GM12878 (cell line): ENCODE results near the gene PDGFA.

Experiments
- CBFB ChIP-seq: IDR thresholded peaks from 2 replicates; pipeline ENCODE4 v1.6.1; 2016; ENCODE audit warnings: antibody characterized with exemption, low read depth
- EP300 ChIP-seq, 2 experiments: fragments of 150-350 bp in 1 of 2; IDR thresholded peaks; 2 replicates each; pipeline ENCODE4 v1.6.1; 2011 to 2012; ENCODE audit warnings: low read depth in 2 of 2, low read length in 2 of 2, borderline replicate concordance in 1 of 2, improper control_type of control experiment in 1 of 2, inconsistent platforms in 1 of 2; ENCODE audit not compliant: control insufficient read depth in 1 of 2
- EZH2 ChIP-seq: IDR thresholded peaks from 2 replicates; pipeline ENCODE4 v1.6.1; 2012; ENCODE audit warnings: low read depth, mild to moderate bottlenecking, control low read depth, inconsistent platforms, low read length, borderline replicate concordance; ENCODE audit not compliant: control insufficient read depth
- FOS ChIP-seq: IDR thresholded peaks from 3 replicates; pipeline ENCODE4 v1.6.1; 2011; ENCODE audit warnings: borderline replicate concordance; ENCODE audit not compliant: insufficient read length; ENCODE audit errors: extremely low read depth
- HDGF ChIP-seq: fragments of 450-650 bp; IDR thresholded peaks from 2 replicates; pipeline ENCODE4 v1.6.1; 2016; ENCODE audit warnings: antibody characterized with exemption
- MXI1 ChIP-seq: fragments of 150-350 bp; IDR thresholded peaks from 2 replicates; pipeline ENCODE4 v1.6.1; 2011; ENCODE audit warnings: low read depth, mild to moderate bottlenecking, inconsistent platforms, low read length, improper control_type of control experiment
- NR2C2 ChIP-seq: IDR thresholded peaks from 2 replicates; pipeline ENCODE4 v1.6.1; 2011; ENCODE audit warnings: borderline replicate concordance, low read depth; ENCODE audit not compliant: control insufficient read depth, insufficient read length
- POLR2A ChIP-seq: IDR thresholded peaks from 2 replicates; pipeline ENCODE4 v1.6.1; 2011; ENCODE audit warnings: low read depth, mild to moderate bottlenecking, low read length
- RB1 ChIP-seq: fragments of 450-650 bp; formaldehyde crosslinking; IDR thresholded peaks from 2 replicates; pipeline ENCODE4 v1.6.1; 2017; ENCODE audit warnings: mild to moderate bottlenecking, borderline replicate concordance
- SIX5 ChIP-seq: IDR thresholded peaks from 2 replicates; pipeline ENCODE4 v1.6.1; 2011; ENCODE audit warnings: mild to moderate bottlenecking, low read depth, low read length, moderate library complexity; ENCODE audit not compliant: severe bottlenecking
- TAF1 ChIP-seq: IDR thresholded peaks from 2 replicates; pipeline ENCODE4 v1.6.1; 2011; ENCODE audit warnings: mild to moderate bottlenecking, low read depth, low read length, borderline replicate concordance
- TF ChIP-seq, protein P1 (sequence below), 3 experiments: IDR thresholded peaks in 2 of 3; conservative IDR thresholded peaks in 1 of 3; 2 replicates each; pipeline ENCODE4 v1.5.1; 2011; ENCODE audit warnings: low read depth in 3 of 3, low read length in 3 of 3, mild to moderate bottlenecking in 3 of 3, control low read depth in 2 of 3, moderate library complexity in 2 of 3, inconsistent platforms in 1 of 3, mixed read lengths in 1 of 3; ENCODE audit not compliant: control insufficient read depth in 2 of 3, insufficient read depth in 1 of 3; ENCODE audit errors: extremely low read depth in 1 of 3

DNA sequence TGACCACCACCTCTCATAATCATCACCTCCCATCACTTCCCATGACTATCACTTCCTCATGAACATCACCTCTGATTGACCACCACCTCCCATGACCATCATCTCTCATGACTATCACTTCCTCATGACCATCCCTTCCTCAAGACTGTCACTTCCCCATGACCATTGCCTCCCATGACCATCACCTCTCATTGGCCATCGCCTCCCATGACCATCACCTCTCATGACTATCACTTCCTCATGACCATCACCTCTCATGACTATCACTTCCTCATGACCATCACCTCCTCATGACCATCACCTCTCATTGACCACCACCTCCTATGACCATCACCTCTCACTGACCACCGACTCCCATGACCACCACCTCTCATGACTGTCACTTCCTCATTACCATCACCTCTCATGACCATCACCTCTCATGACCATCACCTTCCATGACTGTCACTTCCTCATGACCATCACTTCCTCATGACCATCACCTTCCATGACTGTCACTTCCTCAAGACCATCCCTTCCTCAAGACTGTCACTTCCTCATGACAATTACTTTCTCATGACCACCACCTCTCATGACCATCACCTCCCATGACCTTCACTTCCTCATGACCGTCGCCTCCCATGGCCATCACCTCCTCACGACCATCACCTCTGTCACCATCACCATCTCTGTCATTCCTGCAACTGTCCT lies 51.6 kb downstream of the PDGFA start:
- TF ChIP-seq TAF1 (no peak), MXI1 (no peak), SIX5 (no peak), HDGF (no peak), EP300 (IDR thresholded peaks at IDR 0.05; ENCODE audit: borderline replicate concordance in 1 of 2, control insufficient read depth in 1 of 2, low read depth in 2 of 2, low read length in 2 of 2) (no peak), EZH2 (no peak), POLR2A (no peak), FOS (no peak), NR2C2 (no peak), RB1 (no peak), CBFB (no peak)
- TF ChIP-seq, protein P1, sequence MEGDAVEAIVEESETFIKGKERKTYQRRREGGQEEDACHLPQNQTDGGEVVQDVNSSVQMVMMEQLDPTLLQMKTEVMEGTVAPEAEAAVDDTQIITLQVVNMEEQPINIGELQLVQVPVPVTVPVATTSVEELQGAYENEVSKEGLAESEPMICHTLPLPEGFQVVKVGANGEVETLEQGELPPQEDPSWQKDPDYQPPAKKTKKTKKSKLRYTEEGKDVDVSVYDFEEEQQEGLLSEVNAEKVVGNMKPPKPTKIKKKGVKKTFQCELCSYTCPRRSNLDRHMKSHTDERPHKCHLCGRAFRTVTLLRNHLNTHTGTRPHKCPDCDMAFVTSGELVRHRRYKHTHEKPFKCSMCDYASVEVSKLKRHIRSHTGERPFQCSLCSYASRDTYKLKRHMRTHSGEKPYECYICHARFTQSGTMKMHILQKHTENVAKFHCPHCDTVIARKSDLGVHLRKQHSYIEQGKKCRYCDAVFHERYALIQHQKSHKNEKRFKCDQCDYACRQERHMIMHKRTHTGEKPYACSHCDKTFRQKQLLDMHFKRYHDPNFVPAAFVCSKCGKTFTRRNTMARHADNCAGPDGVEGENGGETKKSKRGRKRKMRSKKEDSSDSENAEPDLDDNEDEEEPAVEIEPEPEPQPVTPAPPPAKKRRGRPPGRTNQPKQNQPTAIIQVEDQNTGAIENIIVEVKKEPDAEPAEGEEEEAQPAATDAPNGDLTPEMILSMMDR (IDR thresholded peaks at IDR 0.05 in 2 of 3, conservative IDR thresholded peaks at IDR 0.05 in 1 of 3; ENCODE audit: control insufficient read depth in 2 of 3, extremely low read depth in 1 of 3, insufficient read depth in 1 of 3, low read depth in 3 of 3, low read length in 3 of 3): no peak
